ENCODE measurements around the gene BANK1.

BANK1 gene

GRCh38 chr4:102037566-102037965, 247.0 kb downstream of the BANK1 start:
- H3K27ac ChIP-seq: no peak overlapping the region
- TF ChIP-seq CTCF (conservative IDR thresholded peaks at IDR 0.05): no peak

- TF ChIP-seq CTCF (conservative IDR thresholded peaks at IDR 0.05): no peak
Measured at GRCh38 chr4:102042871-102043802, 252.6 kb downstream of the BANK1 start.

GRCh38 chr4:102047616-102048015, 257.1 kb downstream of the BANK1 start:
- no peak for TF ChIP-seq CTCF (conservative IDR thresholded peaks at IDR 0.05)
- no peak overlapping the region for H3K27ac ChIP-seq

More at GRCh38 chr4:102042871-102043802, 252.6 kb downstream of the BANK1 start:
- H3K27ac ChIP-seq: no peak overlapping the region

- TF ChIP-seq CTCF (conservative IDR thresholded peaks at IDR 0.05): peak; percentile 25; the same call in 1 of the 2 replicates
- H3K27ac ChIP-seq: no peak overlapping the region
Measured at GRCh38 chr4:102055805-102056204, 265.3 kb downstream of the BANK1 start.

- no peak overlapping the region for H3K27ac ChIP-seq
- TF ChIP-seq CTCF (conservative IDR thresholded peaks at IDR 0.05): no peak
Measured at GRCh38 chr4:102057122-102057521, 266.6 kb downstream of the BANK1 start.

- TF ChIP-seq CTCF (conservative IDR thresholded peaks at IDR 0.05): no peak
- no peak overlapping the region for H3K27ac ChIP-seq
Measured at GRCh38 chr4:102061133-102061532, 270.6 kb downstream of the BANK1 start.

- H3K27ac ChIP-seq: no peak overlapping the region
- TF ChIP-seq CTCF (conservative IDR thresholded peaks at IDR 0.05): no peak
Measured at GRCh38 chr4:102064747-102065442, 274.4 kb downstream of the BANK1 start.
